HepG2 (cell line): ENCODE measurements around the gene NFE2L2. TPM values are rescaled to one million over a fixed set of nuclear protein-coding genes. Genes with fewer than 3 reads are reported as not detected.
A peak's percentile ranks its signal among the peaks of the same experiment; 100 is the strongest.

Experiments used
- FOXO1 ChIP-seq: sonication (generic); formaldehyde crosslinking; IDR thresholded peaks from 2 replicates; pipeline ENCODE4 v1.4.0; 2020; ENCODE audit warnings: missing genetic modification reagents
- RBFOX2 ChIP-seq: fragments of 200-400 bp; formaldehyde crosslinking; IDR thresholded peaks from 2 replicates; pipeline ENCODE4 v1.6.1; 2017; ENCODE audit warnings: low read depth, mild to moderate bottlenecking, low read length
- REPIN1 ChIP-seq: sonication (generic); formaldehyde crosslinking; IDR thresholded peaks from 2 replicates; pipeline ENCODE4 v1.8.0; 2022; ENCODE audit warnings: missing genetic modification reagents, low read depth, mild to moderate bottlenecking, borderline replicate concordance
- RFXAP ChIP-seq: sonication (generic); formaldehyde crosslinking; IDR thresholded peaks from 2 replicates; pipeline ENCODE4 v1.4.0; 2020; ENCODE audit warnings: missing genetic modification reagents, borderline replicate concordance
- STAT5B ChIP-seq: sonication (generic); formaldehyde crosslinking; IDR thresholded peaks from 2 replicates; pipeline ENCODE4 v1.4.0; 2020; ENCODE audit warnings: missing genetic modification reagents
- ZNF282 ChIP-seq: fragments of 450-650 bp; IDR thresholded peaks from 2 replicates; pipeline ENCODE4 v1.6.1; 2018; ENCODE audit not compliant: partially characterized antibody
- ZNF407 ChIP-seq: sonication (generic); formaldehyde crosslinking; IDR thresholded peaks from one replicate; pipeline ENCODE4 v1.5.1; 2020; ENCODE audit warnings: mild to moderate bottlenecking, missing genetic modification reagents; ENCODE audit errors: not compliant biosample characterization
- ZNF609 ChIP-seq: sonication (generic); formaldehyde crosslinking; IDR thresholded peaks from 2 replicates; pipeline ENCODE4 v1.4.0; 2020; ENCODE audit warnings: mild to moderate bottlenecking, missing genetic modification reagents, borderline replicate concordance
- ZNF841 ChIP-seq: sonication (generic); formaldehyde crosslinking; IDR thresholded peaks from 2 replicates; pipeline ENCODE4 v1.8.1; 2023; ENCODE audit warnings: missing genetic modification reagents, borderline replicate concordance
- ZSCAN21 ChIP-seq: sonication (generic); formaldehyde crosslinking; IDR thresholded peaks from 2 replicates; pipeline ENCODE4 v1.8.0; 2022; ENCODE audit warnings: mild to moderate bottlenecking, missing genetic modification reagents, moderate library complexity, borderline replicate concordance
- polyA plus RNA-seq, 8 experiments: library from polyadenylated mRNA; depleted of rRNA in 3 of 8; stranded (reverse) in 7 of 8; unstranded in 1 of 8; fragments of >200 nt; fragmentation: Illumina TruSeq in 4 of 8; extraction: Trizol in 4 of 8; gene quantifications; 2 replicates each; pipeline versions ENCODE4 v1.2.1 to v1.2.3, GENCODE V29; 2011 to 2016; ENCODE audit warnings: low read depth in 4 of 8, missing spikeins in 1 of 8, mixed read lengths in 1 of 8; ENCODE audit not compliant: insufficient read depth in 1 of 8
- total RNA-seq, 5 experiments: library from RNA; depleted of rRNA; stranded (reverse); fragments of >200 nt; fragmentation: Illumina TruSeq; extraction: Trizol; gene quantifications; 2 replicates each; pipeline ENCODE4 v1.2.3, GENCODE V29; 2016; ENCODE audit warnings: low read depth in 1 of 5
- TF ChIP-seq, protein P1 (sequence below): sonication (generic); formaldehyde crosslinking; IDR thresholded peaks from 2 replicates; pipeline ENCODE4 v1.4.0; 2020; ENCODE audit warnings: missing genetic modification reagents, borderline replicate concordance
- TF ChIP-seq, protein P2 (sequence below): sonication (generic); formaldehyde crosslinking; IDR thresholded peaks from 2 replicates; pipeline ENCODE4 v1.5.0; 2020; ENCODE audit warnings: missing genetic modification reagents, mild to moderate bottlenecking, borderline replicate concordance

The NFE2L2 gene
- total and polyA plus RNA-seq, 2 of the 13 experiments (the other 11 are each of a cell fraction or from before 2014, with no cell fraction given), result 84.6 to 215 TPM

DNA sequence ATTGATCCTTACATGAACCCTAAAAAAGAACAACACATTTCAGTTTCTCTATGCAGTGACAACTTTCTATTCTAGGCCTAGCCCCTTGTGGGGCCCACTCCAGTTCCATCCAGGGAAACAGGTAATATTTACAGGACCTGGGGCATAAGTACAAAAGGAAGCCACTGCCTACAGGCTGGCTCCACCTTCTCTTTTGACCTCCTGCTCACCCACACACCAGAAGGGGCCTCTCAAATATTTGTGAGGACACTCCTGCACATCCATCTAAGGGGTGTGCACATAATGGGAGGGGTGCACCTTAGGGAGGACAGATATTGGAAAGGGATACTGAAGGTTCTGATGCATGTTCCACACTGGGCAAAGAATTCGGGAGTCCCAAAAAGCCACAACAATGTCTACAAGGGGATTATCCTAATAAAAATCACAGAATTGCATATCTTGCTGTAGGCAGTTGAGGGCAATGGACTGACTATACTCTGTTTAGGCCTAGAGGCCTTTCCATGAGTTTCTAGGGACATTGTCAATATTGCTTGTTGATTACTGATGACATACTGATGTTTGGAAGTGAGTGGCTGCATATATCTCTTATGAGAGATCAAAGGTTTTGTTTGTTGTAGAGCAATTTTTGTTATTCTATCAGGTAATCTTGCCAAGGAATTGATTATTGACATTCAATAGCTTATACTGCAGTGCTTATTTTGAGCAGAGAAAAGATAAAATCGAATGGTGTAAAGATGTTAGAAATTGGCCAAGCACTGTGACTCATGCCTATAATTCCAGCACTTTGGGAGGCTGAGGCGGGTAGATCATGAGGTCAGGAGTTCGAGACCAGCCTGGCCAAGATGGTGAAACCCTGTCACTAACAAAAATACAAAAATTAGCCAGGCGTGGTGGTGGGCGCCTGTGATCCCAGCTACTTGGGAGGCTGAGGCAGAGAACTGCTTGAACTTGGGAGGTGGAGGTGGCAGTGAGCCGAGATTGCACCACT, 75.8 kb downstream of the NFE2L2 start (continued):
- TF ChIP-seq, protein P1, sequence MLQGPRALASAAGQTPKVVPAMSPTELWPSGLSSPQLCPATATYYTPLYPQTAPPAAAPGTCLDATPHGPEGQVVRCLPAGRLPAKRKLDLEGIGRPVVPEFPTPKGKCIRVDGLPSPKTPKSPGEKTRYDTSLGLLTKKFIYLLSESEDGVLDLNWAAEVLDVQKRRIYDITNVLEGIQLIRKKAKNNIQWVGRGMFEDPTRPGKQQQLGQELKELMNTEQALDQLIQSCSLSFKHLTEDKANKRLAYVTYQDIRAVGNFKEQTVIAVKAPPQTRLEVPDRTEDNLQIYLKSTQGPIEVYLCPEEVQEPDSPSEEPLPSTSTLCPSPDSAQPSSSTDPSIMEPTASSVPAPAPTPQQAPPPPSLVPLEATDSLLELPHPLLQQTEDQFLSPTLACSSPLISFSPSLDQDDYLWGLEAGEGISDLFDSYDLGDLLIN (CRISPR knock-in tag), result no peak
- TF ChIP-seq RBFOX2 (no peak), STAT5B (CRISPR knock-in tag) (no peak), ZSCAN21 (CRISPR knock-in tag) (0 out of 2 replicates have a peak, but pooled peaks have one; percentile 46), ZNF609 (CRISPR knock-in tag) (peak; percentile 91), ZNF407 (CRISPR knock-in tag) (no peak), RFXAP (CRISPR knock-in tag) (0 out of 2 replicates have a peak, but pooled peaks have one; percentile 33), REPIN1 (CRISPR knock-in tag) (peak; percentile 75; the same call in 1 of the 2 replicates), ZNF841 (no peak), FOXO1 (peak; percentile 77), ZNF282 (no peak)
- TF ChIP-seq, protein P2, sequence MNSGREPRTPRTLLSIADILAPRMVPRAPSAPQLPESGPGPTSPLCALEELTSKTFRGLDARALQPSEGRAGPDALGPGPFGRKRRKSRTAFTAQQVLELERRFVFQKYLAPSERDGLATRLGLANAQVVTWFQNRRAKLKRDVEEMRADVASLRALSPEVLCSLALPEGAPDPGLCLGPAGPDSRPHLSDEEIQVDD (CRISPR knock-in tag), result no peak
